Measurements from ENCODE around the gene DLGAP3. TPM values are rescaled to one million over a fixed set of nuclear protein-coding genes. Genes with fewer than 3 reads are reported as not detected.

The DLGAP3 gene
- total RNA-seq, 2 donors from 2014 or later = 0.24 to 0.28 TPM

- DNase-seq = no peak
- intact Hi-C loops (cut with DNase I, micrococcal nuclease) = no loop called here
- no peak for ATAC-seq
Observed at GRCh38 chr1:34910425-34910824, 19.0 kb downstream of the DLGAP3 start.

- DNase-seq = no peak
- intact Hi-C loops (cut with DNase I, micrococcal nuclease) = no loop called here
- no peak for ATAC-seq
Observed at GRCh38 chr1:34908369-34908768, 21.1 kb downstream of the DLGAP3 start.

- DNase-seq (no peak), ATAC-seq (no peak)
- intact Hi-C loops (cut with DNase I, micrococcal nuclease) = no loop called here
Observed at GRCh38 chr1:34907487-34908090, 21.9 kb downstream of the DLGAP3 start.

- ATAC-seq (no peak), DNase-seq (no peak)
- intact Hi-C loops (cut with DNase I, micrococcal nuclease) = no loop called here
Observed at GRCh38 chr1:34906756-34907155, 22.7 kb downstream of the DLGAP3 start.

- no peak for DNase-seq
Observed at GRCh38 chr1:34906222-34906621, 23.2 kb downstream of the DLGAP3 start.

GRCh38 chr1:34905098-34905459 is 24.4 kb downstream of the DLGAP3 start:
- intact Hi-C loops (cut with DNase I, micrococcal nuclease) = no loop called here
- ATAC-seq = no peak

More at GRCh38 chr1:34906222-34906621, 23.2 kb downstream of the DLGAP3 start:
- intact Hi-C loops (cut with DNase I, micrococcal nuclease) = no loop called here
- no peak for ATAC-seq

GRCh38 chr1:34904236-34905097 is 25.0 kb downstream of the DLGAP3 start:
- intact Hi-C loops (cut with DNase I, micrococcal nuclease) = no loop called here
- ATAC-seq (no peak), DNase-seq (no peak)

More at GRCh38 chr1:34905098-34905459, 24.4 kb downstream of the DLGAP3 start:
- no peak for DNase-seq

GRCh38 chr1:34901919-34902318 is 27.5 kb downstream of the DLGAP3 start:
- intact Hi-C loops (cut with DNase I, micrococcal nuclease) = no loop called here
- no peak for ATAC-seq
- DNase-seq = no peak

- DNase-seq (no peak), ATAC-seq (no peak)
- intact Hi-C loops (cut with DNase I, micrococcal nuclease) = no loop called here
Observed at GRCh38 chr1:34900775-34901502, 28.5 kb downstream of the DLGAP3 start.

- DNase-seq (no peak), ATAC-seq (no peak)
- intact Hi-C loops (cut with DNase I, micrococcal nuclease) = no loop called here
Observed at GRCh38 chr1:34899906-34900305, 29.5 kb downstream of the DLGAP3 start.

GRCh38 chr1:34899471-34899870 is 30.0 kb downstream of the DLGAP3 start:
- intact Hi-C loops (cut with DNase I, micrococcal nuclease) = no loop called here

GRCh38 chr1:34898330-34898761 is 31.1 kb downstream of the DLGAP3 start:
- intact Hi-C loops (cut with DNase I, micrococcal nuclease) = no loop called here
- ATAC-seq = peak; percentile 91
- DNase-seq = no peak

More at GRCh38 chr1:34899471-34899870, 30.0 kb downstream of the DLGAP3 start:
- DNase-seq = no peak
- ATAC-seq = no peak

GRCh38 chr1:34896612-34897011 is 32.8 kb downstream of the DLGAP3 start:
- intact Hi-C loops (cut with DNase I, micrococcal nuclease) = no loop called here
- DNase-seq = no peak
- ATAC-seq = no peak

GRCh38 chr1:34889705-34890104 is 39.7 kb downstream of the DLGAP3 start:
- intact Hi-C loops (cut with DNase I, micrococcal nuclease) = no loop called here
- DNase-seq (no peak), ATAC-seq (no peak)

- ATAC-seq (no peak), DNase-seq (no peak)
- intact Hi-C loops (cut with DNase I, micrococcal nuclease) = no loop called here
Observed at GRCh38 chr1:34887593-34887992, 41.9 kb downstream of the DLGAP3 start.

GRCh38 chr1:34885405-34886247 is 43.8 kb downstream of the DLGAP3 start:
- intact Hi-C loops (cut with DNase I, micrococcal nuclease) = no loop called here
- ATAC-seq (peak; percentile 91), DNase-seq (peak; percentile 46 to 73)

- DNase-seq (no peak), ATAC-seq (peak; percentile 51)
- intact Hi-C loops (cut with DNase I, micrococcal nuclease) = no loop called here
Observed at GRCh38 chr1:34884961-34885360, 44.5 kb downstream of the DLGAP3 start.

GRCh38 chr1:34884536-34884935 is 44.9 kb downstream of the DLGAP3 start:
- DNase-seq (no peak), ATAC-seq (no peak)
- intact Hi-C loops (cut with DNase I, micrococcal nuclease) = no loop called here

GRCh38 chr1:34879230-34879629 is 50.2 kb downstream of the DLGAP3 start:
- DNase-seq (no peak), ATAC-seq (no peak)
- intact Hi-C loops (cut with DNase I, micrococcal nuclease) = no loop called here
